ENCODE data around the gene NISCH. TPM values are rescaled to one million over a fixed set of nuclear protein-coding genes. Genes with fewer than 3 reads are reported as not detected.

Gene NISCH
- total and polyA plus RNA-seq, 2 of the 8 experiments (the other 6 are each of a cell fraction or from before 2014, with no cell fraction given), result 71.2 to 71.9 TPM

- H3K23ac ChIP-seq (ENCODE audit: insufficient read length), result no peak overlapping the region
- H4K5ac ChIP-seq (ENCODE audit: insufficient read length, low read depth, low read length), result no peak overlapping the region
- H3K4me3 ChIP-seq (ENCODE audit: extremely low read depth in 1 of 4, insufficient read depth in 2 of 4, low read depth in 3 of 4, low read length in 4 of 4), result no peak overlapping the region
- no peak overlapping the region for H4K91ac ChIP-seq (replicated peaks; ENCODE audit: insufficient read length, low read length)
- no peaks in the 10 kb centered on the region for H3K79me2 ChIP-seq (ENCODE audit: control insufficient read depth in 1 of 2, insufficient read depth in 2 of 2, low read length in 2 of 2)
- no peak overlapping the region for H3K4ac ChIP-seq (replicated peaks; ENCODE audit: insufficient read length, low read depth, low read length)
- H3K14ac ChIP-seq (ENCODE audit: insufficient read length), result no peak overlapping the region
- H3K4me1 ChIP-seq (replicated peaks in 1 of 4; ENCODE audit: control insufficient read depth in 3 of 4, insufficient read depth in 4 of 4, low read length in 3 of 4), result no peaks in the 10 kb centered on the region; a peak in 2 of 7 replicates
- H3K23me2 ChIP-seq (ENCODE audit: low read depth, low read length), result no peaks in the 10 kb centered on the region
- ChIA-PET CTCF (ENCODE audit: partially characterized antibody) (no interaction called here), POLR2A (ENCODE audit: partially characterized antibody) (no interaction called here)
- no peak overlapping the region for H3K18ac ChIP-seq (ENCODE audit: extremely low read depth, low read length)
- H2AK5ac ChIP-seq (ENCODE audit: low read depth, low read length), result no peak overlapping the region
- no peak overlapping the region for H2BK12ac ChIP-seq (ENCODE audit: low read depth, low read length)
- H2BK5ac ChIP-seq (ENCODE audit: low read depth, low read length), result no peak overlapping the region
- FAIRE-seq, result no peak
- no peak overlapping the region for H2BK20ac ChIP-seq (ENCODE audit: low read length)
- H3K9ac ChIP-seq (replicated peaks in 1 of 4; ENCODE audit: extremely low read depth in 1 of 4, low read depth in 3 of 4, low read length in 3 of 4), result no peak overlapping the region
- no peak overlapping the region; the same call in 1 of the 2 replicates for H4K8ac ChIP-seq (ENCODE audit: extremely low read depth, insufficient read depth, low read length)
- no peak for DNase-seq (ENCODE audit: low read depth in 1 of 2, low spot score in 2 of 2)
- WGBS, 2 experiments (ENCODE audit: extremely low coverage in 1 of 2, insufficient coverage in 1 of 2, insufficient read length in 1 of 2, insufficient replicate concordance in 2 of 2, low coverage in 1 of 2, low lambda C conversion rate in 2 of 2, missing lambda C conversion rate in 1 of 2), result 94% methylated on average over 16 of the region's 16 CpGs; no CpG with 5 or more reads in 1 of the 2 experiments
- no peaks in the 10 kb centered on the region; the same call in 1 of the 2 replicates for H3K79me1 ChIP-seq (ENCODE audit: low read depth, low read length)
- no peak overlapping the region for H2BK120ac ChIP-seq (replicated peaks; ENCODE audit: low read depth, low read length)
- H3K56ac ChIP-seq (replicated peaks; ENCODE audit: insufficient read length, low read depth, low read length), result no peak overlapping the region
- no peaks in the 10 kb centered on the region for H3K27me3 ChIP-seq (replicated peaks in 1 of 4; ENCODE audit: control insufficient read depth in 3 of 4, extremely low read depth in 1 of 4, insufficient read depth in 3 of 4, low read length in 3 of 4)
- H2AFZ ChIP-seq (ENCODE audit: low read length), result no peak overlapping the region
- no peaks in the 10 kb centered on the region for H3K9me3 ChIP-seq (ENCODE audit: insufficient read depth in 2 of 2, low read depth in 1 of 2, low read length in 1 of 2)
- peaks cover 0 to 11% of the 10 kb centered on the region in 2 experiments for H4K20me1 ChIP-seq (replicated peaks in 1 of 2; ENCODE audit: control insufficient read depth in 1 of 2, insufficient read depth in 2 of 2, low read length in 2 of 2)
- H3K27ac ChIP-seq (ENCODE audit: low read depth, low read length), result no peak overlapping the region
- H3K36me3 ChIP-seq (ENCODE audit: control insufficient read depth in 2 of 4, insufficient read depth in 4 of 4, low read length in 3 of 4), result peaks cover 54 to 78% (median 76%) of the 10 kb centered on the region in 4 experiments
- H2BK15ac ChIP-seq (ENCODE audit: low read length), result no peak overlapping the region
- no peak overlapping the region for H3K4me2 ChIP-seq (ENCODE audit: insufficient read depth in 1 of 2, low read depth in 2 of 2, low read length in 2 of 2)
- TF ChIP-seq ATF2 (IDR thresholded peaks at IDR 0.05; ENCODE audit: low read length), result no peak
- TF ChIP-seq PHF8 (conservative IDR thresholded peaks at IDR 0.05; ENCODE audit: low read depth, low read length), result no peak
- no peak for TF ChIP-seq POLR2AphosphoS5 (IDR thresholded peaks at IDR 0.05; ENCODE audit: low read depth, low read length)
- no peak for TF ChIP-seq SRF (IDR thresholded peaks at IDR 0.05; ENCODE audit: low read depth, low read length)
- no peak for TF ChIP-seq JUND (IDR thresholded peaks at IDR 0.05; ENCODE audit: low read length)
- TF ChIP-seq SIRT6 (IDR thresholded peaks at IDR 0.05; ENCODE audit: low read length), result no peak
- no peak for TF ChIP-seq POU5F1 (IDR thresholded peaks at IDR 0.05; ENCODE audit: low read depth, low read length)
- no peak for TF ChIP-seq SUZ12 (IDR thresholded peaks at IDR 0.05; ENCODE audit: low read length)
- no peak for TF ChIP-seq TBP (IDR thresholded peaks at IDR 0.05; ENCODE audit: low read depth, low read length)
- TF ChIP-seq MAFK (IDR thresholded peaks at IDR 0.05; ENCODE audit: low read depth, low read length), result no peak
- no peak for TF ChIP-seq SP4 (IDR thresholded peaks at IDR 0.05; ENCODE audit: low read length)
Observed at GRCh38 chr3:52477076-52477795, 21.8 kb downstream of the NISCH start.

All from H1 (cell line).